ENCODE data around the gene KIF25.

Gene KIF25, protein sequence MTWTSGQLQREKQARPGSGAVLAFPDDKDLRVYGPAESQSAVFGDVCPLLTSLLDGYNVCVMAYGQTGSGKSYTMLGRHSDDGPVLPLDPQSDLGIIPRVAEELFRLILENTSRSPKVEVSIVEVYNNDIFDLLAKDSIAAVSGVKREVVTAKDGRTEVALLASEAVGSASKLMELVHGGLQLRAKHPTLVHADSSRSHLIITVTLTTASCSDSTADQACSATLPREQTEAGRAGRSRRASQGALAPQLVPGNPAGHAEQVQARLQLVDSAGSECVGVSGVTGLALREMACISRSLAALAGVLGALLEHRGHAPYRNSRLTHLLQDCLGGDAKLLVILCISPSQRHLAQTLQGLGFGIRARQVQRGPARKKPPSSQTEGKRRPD

DNA sequence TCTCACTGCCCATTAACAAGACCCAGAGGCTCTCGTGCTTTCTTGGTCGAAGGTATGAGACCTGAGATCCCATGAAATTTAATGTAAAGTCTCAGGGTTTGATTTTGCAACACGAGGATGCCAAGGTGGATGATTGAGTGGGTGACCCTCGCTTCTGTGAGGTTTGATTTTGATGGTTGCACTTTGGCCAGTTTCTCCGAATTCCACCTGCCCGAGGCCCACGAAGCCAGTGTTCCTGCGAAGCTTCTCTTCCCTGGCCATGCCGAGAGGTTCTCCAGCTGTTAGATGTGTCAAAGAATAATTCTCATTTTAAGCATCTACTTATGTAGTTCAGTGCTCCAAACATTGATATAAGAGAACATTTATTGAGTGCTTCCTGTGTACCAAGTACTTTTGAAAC lies at the start of gene KIF25:
TSS of gene KIF25 (plus strand) at position 30 of the 400 bp plus-strand sequence. CDS start 31,915 bp downstream, outside the sequence.
- DNase-seq (ENCODE audit: low spot score) = peak; percentile 29

- DNase-seq (ENCODE audit: low spot score) = no peak
These were observed 49.8 kb upstream of the KIF25 start for GRCh38 chr6:167947716-167948115.

GRCh38 chr6:167948716-167949115 lies 48.8 kb upstream of the KIF25 start:
- no peak for DNase-seq (ENCODE audit: low spot score)

DNA sequence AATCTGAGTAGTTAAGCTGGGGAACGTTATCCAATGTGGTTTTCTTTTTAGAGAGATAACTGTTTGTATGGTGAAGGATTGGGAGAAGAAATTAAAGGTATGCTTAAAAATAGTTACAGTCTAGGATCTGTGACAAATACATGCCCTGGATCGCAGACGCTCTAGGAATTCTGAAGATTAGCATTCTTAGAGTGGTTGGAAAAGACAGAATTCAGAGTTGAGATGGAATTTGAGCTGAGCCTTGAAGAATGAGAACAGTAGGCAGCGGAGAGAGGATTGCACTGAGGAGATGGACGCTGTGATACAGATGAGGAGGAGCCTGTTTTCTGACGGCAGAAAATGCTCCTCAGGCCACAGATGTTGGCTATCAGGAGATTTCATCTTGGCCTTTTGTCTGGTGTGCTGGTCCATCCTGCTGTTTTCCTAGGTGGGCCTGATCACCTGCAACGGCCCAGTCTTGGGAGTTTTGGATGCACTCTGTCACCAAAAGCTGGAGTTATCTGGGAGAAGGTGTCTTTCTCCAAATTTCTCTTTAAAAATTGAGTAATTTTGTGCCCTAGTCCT lies 48.3 kb upstream of the KIF25 start:
- no peak for DNase-seq (ENCODE audit: low spot score)

- DNase-seq (ENCODE audit: low spot score) = no peak
These were observed 45.5 kb upstream of the KIF25 start for GRCh38 chr6:167951781-167952511.

- no peak for DNase-seq (ENCODE audit: low spot score)
These were observed 45.0 kb upstream of the KIF25 start for GRCh38 chr6:167952512-167952859.

DNA sequence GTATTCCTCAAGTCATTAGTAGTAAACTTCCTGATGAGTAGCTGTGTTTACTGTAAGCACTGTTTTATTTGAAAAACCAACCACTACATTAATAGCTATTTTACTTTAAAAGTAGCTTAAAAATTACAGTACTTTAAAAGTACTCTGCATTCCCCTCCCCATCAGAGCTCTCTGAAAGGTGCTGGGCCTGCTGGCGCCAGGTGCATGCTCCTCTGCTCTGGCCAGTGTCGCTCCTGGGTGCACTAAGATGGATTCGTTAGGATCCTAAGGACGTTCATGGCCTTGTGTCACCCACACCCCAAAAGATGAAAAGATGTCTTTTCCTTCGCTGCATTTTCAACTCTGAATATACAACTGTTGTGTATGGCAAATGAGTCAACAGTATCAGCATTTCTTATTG lies 43.9 kb upstream of the KIF25 start:
- DNase-seq (ENCODE audit: low spot score) = no peak

DNA sequence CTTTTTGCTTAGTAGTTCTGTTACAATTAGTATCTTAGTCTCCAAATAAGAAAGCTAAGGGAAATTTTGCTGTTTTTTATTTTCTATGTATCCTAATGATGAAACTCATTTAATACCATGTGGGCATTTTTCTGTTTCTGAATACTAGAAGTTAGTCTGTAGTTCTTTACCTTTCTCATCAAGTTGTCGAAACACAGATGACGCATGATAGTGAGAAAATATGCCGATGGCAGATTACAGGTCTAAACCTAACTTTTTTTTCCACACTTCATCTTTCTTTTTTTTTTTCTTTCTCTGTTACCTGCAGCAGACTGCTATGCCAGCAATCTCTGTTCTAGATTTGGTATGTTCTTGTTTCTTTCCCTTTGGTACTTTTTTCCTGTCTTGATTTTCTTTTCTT lies 43.3 kb upstream of the KIF25 start:
- DNase-seq (ENCODE audit: low spot score) = no peak

DNA sequence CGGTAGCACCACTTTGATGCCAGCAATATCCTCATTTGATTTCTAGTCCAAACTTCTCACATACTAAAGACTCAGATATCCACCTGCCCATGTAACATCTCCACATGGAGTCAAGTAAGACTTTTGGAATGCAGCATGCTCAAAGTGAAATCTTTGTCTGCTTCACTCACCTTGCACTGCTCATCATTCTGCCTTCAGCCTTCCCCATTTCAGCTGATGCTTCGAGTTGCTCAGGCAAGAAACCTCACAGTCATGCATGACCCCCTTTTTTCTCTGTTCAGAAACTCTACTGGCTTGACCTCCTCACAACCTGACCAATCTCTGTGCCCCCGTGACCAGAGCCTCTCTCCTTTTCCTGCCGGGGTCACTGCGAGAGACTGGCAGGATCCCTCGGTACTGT lies 41.0 kb upstream of the KIF25 start:
- DNase-seq (ENCODE audit: low spot score) = no peak

GRCh38 chr6:167956983-167957492 lies 40.4 kb upstream of the KIF25 start:
- DNase-seq (ENCODE audit: low spot score) = no peak

GRCh38 chr6:167957626-167958025 lies 39.8 kb upstream of the KIF25 start:
- no peak for DNase-seq (ENCODE audit: low spot score)

DNA sequence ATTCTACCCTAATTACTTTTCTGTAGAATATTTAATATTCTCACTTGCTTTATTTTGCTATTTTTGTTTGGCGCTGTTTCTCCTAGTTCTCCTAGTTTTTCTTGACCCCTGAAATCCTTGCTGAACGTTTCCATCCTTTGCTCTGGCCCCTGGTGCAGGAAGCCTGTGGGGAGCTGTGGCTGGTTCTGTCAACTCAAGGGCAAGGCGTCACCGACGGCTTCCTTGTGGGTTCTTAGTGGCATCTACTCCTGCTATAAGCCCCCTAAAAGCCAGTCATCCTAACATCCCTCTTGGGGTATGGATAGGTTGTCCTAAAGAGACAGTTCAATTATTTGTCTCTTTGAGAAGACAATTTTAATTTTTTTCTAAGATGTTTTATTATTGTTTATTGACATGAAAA lies 36.9 kb upstream of the KIF25 start:
- no peak for DNase-seq (ENCODE audit: low spot score)

- no peak for DNase-seq (ENCODE audit: low spot score)
These were observed 34.8 kb upstream of the KIF25 start for GRCh38 chr6:167962711-167963110.

DNA sequence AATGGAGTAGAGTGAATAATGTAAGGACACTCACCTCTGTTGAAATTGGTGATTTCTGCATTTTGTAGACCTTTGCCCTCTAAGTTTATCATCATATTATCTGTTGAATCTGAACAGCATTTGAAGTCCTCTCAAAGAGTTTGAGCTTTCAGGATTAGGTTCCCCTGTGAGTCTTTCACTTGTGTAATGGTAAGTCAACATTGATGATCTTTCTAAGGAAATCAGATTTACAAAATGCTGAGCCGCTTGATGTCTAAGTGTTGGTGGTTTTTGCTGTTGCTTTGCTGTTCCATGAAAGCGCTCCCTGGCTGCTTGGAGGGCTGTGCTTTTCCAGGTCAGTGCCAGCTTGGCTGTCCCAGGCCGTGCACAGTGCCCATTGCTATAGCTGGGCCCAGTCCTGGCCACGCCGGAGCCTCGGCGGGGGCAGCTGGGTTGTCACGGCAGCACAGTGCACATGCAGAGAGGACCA lies 33.8 kb upstream of the KIF25 start:
- no peak for DNase-seq (ENCODE audit: low spot score)

GRCh38 chr6:167965592-167966539 lies 31.6 kb upstream of the KIF25 start:
- DNase-seq (ENCODE audit: low spot score) = no peak

GRCh38 chr6:167966540-167966905 lies 30.9 kb upstream of the KIF25 start:
- DNase-seq (ENCODE audit: low spot score) = no peak

GRCh38 chr6:167968091-167968490 lies 29.4 kb upstream of the KIF25 start:
- no peak for DNase-seq (ENCODE audit: low spot score)

GRCh38 chr6:167970230-167970629 lies 27.2 kb upstream of the KIF25 start:
- DNase-seq (ENCODE audit: low spot score) = no peak

GRCh38 chr6:167972193-167972592 lies 25.3 kb upstream of the KIF25 start:
- DNase-seq (ENCODE audit: low spot score) = no peak

DNA sequence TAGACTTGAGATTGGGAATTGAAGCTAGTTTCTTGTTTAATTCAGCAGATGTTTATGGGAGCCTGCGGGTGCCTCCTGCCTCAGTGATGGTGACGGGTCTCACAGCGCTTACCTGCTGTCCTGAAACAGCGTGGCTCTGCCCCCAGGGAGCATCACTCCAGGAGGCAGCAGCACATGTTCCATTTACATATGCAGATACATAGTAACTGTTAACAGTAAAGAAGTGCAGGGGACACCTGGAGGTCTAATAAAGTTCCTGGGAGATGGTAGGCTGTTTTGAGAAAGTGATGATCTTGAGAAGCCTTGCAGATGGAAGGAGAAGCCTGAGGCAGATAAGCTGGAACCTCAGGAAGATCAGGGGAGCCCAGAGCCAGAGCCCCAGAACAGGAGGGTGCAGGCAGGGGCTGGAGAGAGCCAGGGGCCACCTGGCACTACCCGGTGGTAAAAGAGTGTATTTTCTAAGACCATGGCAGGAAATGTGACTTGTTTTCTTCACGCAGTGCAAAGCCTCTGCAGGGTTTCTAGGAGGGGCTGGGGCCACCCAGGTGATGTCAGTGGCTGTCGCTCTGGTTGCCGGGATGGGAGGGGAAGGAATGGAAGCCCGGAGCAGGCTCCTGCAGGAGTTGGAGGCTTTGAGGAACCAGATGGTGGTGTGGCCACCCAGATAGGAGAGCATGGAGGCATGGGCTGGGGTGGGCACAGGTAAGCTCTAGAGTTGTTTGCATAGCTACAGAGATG lies 24.2 kb upstream of the KIF25 start:
- no peak for DNase-seq (ENCODE audit: low spot score)

Measured in ecto neural progenitor cell (in vitro differentiated cells).